ENCODE data around the gene TIMP1.

- TF ChIP-seq CTCF (optimal IDR thresholded peaks at IDR 0.05 in 1 of 3, IDR thresholded peaks at IDR 0.05 in 1 of 3, conservative IDR thresholded peaks at IDR 0.05 in 1 of 3; ENCODE audit: extremely low read depth in 1 of 3, insufficient read depth in 2 of 3, low read length in 3 of 3) (no peak), EZH2 (IDR thresholded peaks at IDR 0.05; ENCODE audit: low read length) (no peak)
Measured at GRCh38 chrX:47632666-47633065, 50.4 kb downstream of the TIMP1 start.
